Astrocyte (in vitro differentiated cells and primary cell): Measurements from ENCODE around the gene PDZRN4.

Experiments used
- EZH2 ChIP-seq: IDR thresholded peaks from 2 replicates; pipeline ENCODE4 v1.6.1; 2012; ENCODE audit warnings: mild to moderate bottlenecking, low read length, inconsistent platforms; ENCODE audit not compliant: insufficient read depth
- TF ChIP-seq, protein P1 (sequence below): IDR thresholded peaks from 2 replicates; pipeline ENCODE4 v1.5.1; 2011; ENCODE audit warnings: low read depth, mild to moderate bottlenecking, inconsistent platforms, low read length, moderate library complexity; ENCODE audit not compliant: insufficient read depth

DNA sequence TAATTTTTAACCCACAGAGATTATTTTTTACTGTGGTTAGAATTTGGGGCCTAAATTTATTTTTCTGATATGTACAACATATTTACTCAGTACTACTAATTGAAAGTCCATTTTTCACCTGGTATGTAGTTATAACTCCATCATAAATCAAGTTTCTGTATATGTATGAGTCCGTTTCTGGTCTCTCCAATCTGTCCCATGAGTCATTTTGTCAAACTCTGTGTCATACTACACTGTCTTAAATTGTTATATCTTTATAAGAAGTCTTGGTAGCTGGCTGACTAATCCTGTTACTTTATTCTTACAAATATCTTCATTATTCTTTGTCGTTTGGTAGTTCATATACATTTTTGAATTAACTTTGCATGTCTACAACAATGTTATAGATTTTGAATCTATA, 344.0 kb downstream of the PDZRN4 start:
- TF ChIP-seq, protein P1, sequence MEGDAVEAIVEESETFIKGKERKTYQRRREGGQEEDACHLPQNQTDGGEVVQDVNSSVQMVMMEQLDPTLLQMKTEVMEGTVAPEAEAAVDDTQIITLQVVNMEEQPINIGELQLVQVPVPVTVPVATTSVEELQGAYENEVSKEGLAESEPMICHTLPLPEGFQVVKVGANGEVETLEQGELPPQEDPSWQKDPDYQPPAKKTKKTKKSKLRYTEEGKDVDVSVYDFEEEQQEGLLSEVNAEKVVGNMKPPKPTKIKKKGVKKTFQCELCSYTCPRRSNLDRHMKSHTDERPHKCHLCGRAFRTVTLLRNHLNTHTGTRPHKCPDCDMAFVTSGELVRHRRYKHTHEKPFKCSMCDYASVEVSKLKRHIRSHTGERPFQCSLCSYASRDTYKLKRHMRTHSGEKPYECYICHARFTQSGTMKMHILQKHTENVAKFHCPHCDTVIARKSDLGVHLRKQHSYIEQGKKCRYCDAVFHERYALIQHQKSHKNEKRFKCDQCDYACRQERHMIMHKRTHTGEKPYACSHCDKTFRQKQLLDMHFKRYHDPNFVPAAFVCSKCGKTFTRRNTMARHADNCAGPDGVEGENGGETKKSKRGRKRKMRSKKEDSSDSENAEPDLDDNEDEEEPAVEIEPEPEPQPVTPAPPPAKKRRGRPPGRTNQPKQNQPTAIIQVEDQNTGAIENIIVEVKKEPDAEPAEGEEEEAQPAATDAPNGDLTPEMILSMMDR: no peak
- TF ChIP-seq EZH2: no peak
